GM19238 (cell line): ENCODE results near the gene PPM1H.
"Not testable (repeated sequence)": the region's sequence is repeated elsewhere in the genome, so short reads cannot be mapped to it uniquely, and the experiment has no call there.

ENCODE experiments used
- DNase-seq: peaks from one replicate; pipeline ENCODE4 v3.0.0; 2011; ENCODE audit warnings: low spot score; ENCODE audit not compliant: insufficient read length

PPM1H gene

GRCh38 chr12:62689042-62689839, 245.7 kb downstream of the PPM1H start:
- no peak for DNase-seq

GRCh38 chr12:62686938-62687337, 248.0 kb downstream of the PPM1H start:
- DNase-seq = no peak

GRCh38 chr12:62684570-62685295, 250.2 kb downstream of the PPM1H start:
- DNase-seq = no peak

GRCh38 chr12:62683776-62684569, 251.0 kb downstream of the PPM1H start:
- DNase-seq = no peak

GRCh38 chr12:62681306-62681705, 253.6 kb downstream of the PPM1H start:
- DNase-seq = no peak

- no peak for DNase-seq
Measured at GRCh38 chr12:62679608-62680007, 255.3 kb downstream of the PPM1H start.

GRCh38 chr12:62677355-62677754, 257.6 kb downstream of the PPM1H start:
- no peak for DNase-seq

- no peak for DNase-seq
Measured at GRCh38 chr12:62676521-62677307, 258.2 kb downstream of the PPM1H start.

GRCh38 chr12:62673028-62673815, 261.7 kb downstream of the PPM1H start:
- no peak for DNase-seq

GRCh38 chr12:62670986-62671720, 263.8 kb downstream of the PPM1H start:
- DNase-seq = no peak

- DNase-seq = no peak
Measured at GRCh38 chr12:62668782-62669181, 266.2 kb downstream of the PPM1H start.

- not testable (repeated sequence) for DNase-seq
Measured at GRCh38 chr12:62664951-62665350, 270.0 kb downstream of the PPM1H start.

- no peak for DNase-seq
Measured at GRCh38 chr12:62660756-62661155, 274.2 kb downstream of the PPM1H start.

- DNase-seq = no peak
Measured at GRCh38 chr12:62659453-62660295, 275.3 kb downstream of the PPM1H start.

- no peak for DNase-seq
Measured at GRCh38 chr12:62658910-62659309, 276.0 kb downstream of the PPM1H start.

GRCh38 chr12:62657363-62657632, 277.7 kb downstream of the PPM1H start:
- DNase-seq = no peak

- no peak for DNase-seq
Measured at GRCh38 chr12:62656591-62657362, 278.2 kb downstream of the PPM1H start.

- DNase-seq = no peak
Measured at GRCh38 chr12:62655666-62656151, 279.2 kb downstream of the PPM1H start.
